Left ventricle myocardium inferior (tissue), 1 donor: Measurements from ENCODE around the gene CLASP2. TPM values are rescaled to one million over a fixed set of nuclear protein-coding genes. Genes with fewer than 3 reads are reported as not detected.

Experiments used
- DNase-seq: peaks from one replicate; pipeline ENCODE4 v3.0.0-alpha.2; 2020
- H3K27ac ChIP-seq: fragments of 200-600 bp; replicated peaks from 2 replicates; pipeline ENCODE4 v1.8.0; 2021
- H3K27me3 ChIP-seq: fragments of 200-600 bp; 2 replicates; pipeline ENCODE4 v1.8.0; 2021; ENCODE audit warnings: low read depth
- H3K36me3 ChIP-seq: fragments of 200-600 bp; 2 replicates; pipeline ENCODE4 v1.8.0; 2021
- H3K4me1 ChIP-seq: fragments of 200-600 bp; 2 replicates; pipeline ENCODE4 v1.8.0; 2021
- H3K4me3 ChIP-seq: fragments of 200-600 bp; 2 replicates; pipeline ENCODE4 v1.8.0; 2021; ENCODE audit warnings: mild to moderate bottlenecking, moderate library complexity
- H3K9me3 ChIP-seq: fragments of 200-600 bp; replicated peaks from 2 replicates; pipeline ENCODE4 v1.8.0; 2021
- CTCF ChIP-seq: fragments of 200-600 bp; IDR thresholded peaks from 2 replicates; pipeline ENCODE4 v1.8.0; 2021; ENCODE audit warnings: antibody characterized with exemption, mild to moderate bottlenecking, borderline replicate concordance
- intact Hi-C: fragments of 100-400 bp; cut with micrococcal nuclease; formaldehyde crosslinking; loops from one replicate; pipeline ENCODE4 v1.11.0; 2022
- total RNA-seq: library from RNA; stranded (reverse); fragmentation: NEBNext Ultra II Directional; extraction: Animal tissue kit (Norgen Biotek cat#: 25700); gene quantifications from one replicate; pipeline ENCODE4 v1.2.1, GENCODE V29; 2021
- donor health status: DM: no; HTN: yes; CAD: no; lungs with severe emphysema.

Gene CLASP2
- total RNA-seq, 1 donor from 2014 or later = 75.0 TPM

- no peak for TF ChIP-seq CTCF
- no peak overlapping the region for H3K4me3 ChIP-seq
- no peaks in the 10 kb centered on the region for H3K9me3 ChIP-seq
- peaks cover 18% of the 10 kb centered on the region for H3K4me1 ChIP-seq
- no peak for DNase-seq
- H3K27ac ChIP-seq = no peak overlapping the region
- H3K36me3 ChIP-seq = no peaks in the 10 kb centered on the region
- intact Hi-C loops = no loop called here
- no peaks in the 10 kb centered on the region for H3K27me3 ChIP-seq
These were observed 6.2 kb upstream of the CLASP2 start for GRCh38 chr3:33724256-33724655.

DNA sequence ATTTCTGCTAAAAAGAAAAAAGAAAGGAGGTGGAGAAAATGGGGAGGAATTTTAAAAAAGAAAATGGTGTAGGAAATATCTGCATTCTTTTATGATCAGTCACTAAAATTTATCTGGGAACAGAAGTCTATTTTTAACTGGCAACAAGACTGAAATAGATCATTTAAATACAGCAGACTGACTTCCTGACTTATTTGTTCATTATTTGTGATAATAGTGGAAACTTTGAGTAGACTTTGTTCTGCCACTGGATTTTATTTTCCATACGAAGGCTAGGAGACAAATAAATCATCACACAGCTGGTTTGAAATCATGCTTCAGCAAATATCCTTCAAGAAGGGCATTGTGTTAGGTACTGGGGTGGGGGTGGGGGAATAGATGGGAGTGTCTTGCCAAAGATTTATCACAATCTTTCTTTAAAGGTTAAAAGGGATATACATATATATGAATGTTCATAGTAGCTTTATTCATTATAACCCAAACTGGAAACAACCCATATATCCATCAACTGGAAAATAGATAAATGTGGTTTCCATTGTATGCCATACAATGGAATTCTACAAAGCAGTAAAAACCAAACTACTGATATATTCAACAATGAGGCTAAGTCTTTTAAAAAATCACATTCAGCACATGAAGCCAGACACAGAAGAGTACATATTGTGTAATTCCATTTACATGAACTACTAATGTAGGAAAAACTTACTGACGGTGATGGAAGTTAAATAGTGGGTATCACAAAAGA, 4.7 kb upstream of the CLASP2 start:
- H3K4me3 ChIP-seq = peak overlapping the region; percentile 2
- peaks cover 31% of the 10 kb centered on the region for H3K4me1 ChIP-seq
- no peak for TF ChIP-seq CTCF
- H3K36me3 ChIP-seq = no peaks in the 10 kb centered on the region
- no peak for DNase-seq
- H3K27me3 ChIP-seq = no peaks in the 10 kb centered on the region
- no peaks in the 10 kb centered on the region for H3K9me3 ChIP-seq
- intact Hi-C loops = no loop called here
- peak overlapping the region; percentile 57 for H3K27ac ChIP-seq

- no peaks in the 10 kb centered on the region for H3K9me3 ChIP-seq
- H3K4me1 ChIP-seq = peaks cover 37% of the 10 kb centered on the region
- intact Hi-C loops = no loop called here
- no peaks in the 10 kb centered on the region for H3K27me3 ChIP-seq
- H3K36me3 ChIP-seq = no peaks in the 10 kb centered on the region
- H3K4me3 ChIP-seq = no peak overlapping the region
- peak overlapping the region; percentile 57 for H3K27ac ChIP-seq
- no peak for DNase-seq
- TF ChIP-seq CTCF = no peak
These were observed 4.1 kb upstream of the CLASP2 start for GRCh38 chr3:33722191-33722590.

DNA sequence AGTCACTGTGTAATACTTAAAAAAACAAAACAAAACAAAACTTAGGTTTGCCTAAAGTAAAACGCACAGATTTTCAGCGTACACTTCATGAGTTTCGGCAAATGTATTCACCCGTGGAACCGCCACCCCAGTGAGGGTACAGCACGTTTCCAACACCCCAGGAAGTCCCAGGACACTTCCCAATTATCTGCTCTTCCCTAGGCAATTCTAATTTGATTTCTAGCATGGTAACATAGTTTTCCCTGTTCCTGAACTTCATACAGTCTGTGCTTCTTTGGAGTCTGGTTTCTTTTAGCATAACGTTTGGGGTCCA, 497 bp upstream of the CLASP2 start:
- H3K4me1 ChIP-seq = peaks cover 52% of the 10 kb centered on the region
- peak overlapping the region; percentile 85 for H3K4me3 ChIP-seq
- no peak for TF ChIP-seq CTCF
- H3K27me3 ChIP-seq = no peaks in the 10 kb centered on the region
- DNase-seq = no peak
- intact Hi-C loops = loop anchor here (10.0 kb wide), 1 partner anchor 64 kb away; no protein-coding TSS in a partner anchor
- H3K27ac ChIP-seq = peak overlapping the region; percentile 97
- no peaks in the 10 kb centered on the region for H3K36me3 ChIP-seq
- no peaks in the 10 kb centered on the region for H3K9me3 ChIP-seq

- H3K36me3 ChIP-seq = no peaks in the 10 kb centered on the region
- no peaks in the 10 kb centered on the region for H3K27me3 ChIP-seq
- H3K27ac ChIP-seq = peak overlapping the region; percentile 97
- DNase-seq = peak; percentile 69
- H3K4me1 ChIP-seq = peaks cover 43% of the 10 kb centered on the region
- no peak for TF ChIP-seq CTCF
- H3K4me3 ChIP-seq = peak overlapping the region; percentile 85
- intact Hi-C loops = loop anchor here (10.0 kb wide), 1 partner anchor 63 kb away; no protein-coding TSS in a partner anchor
- no peaks in the 10 kb centered on the region for H3K9me3 ChIP-seq
These were observed 513 bp downstream of the CLASP2 start for GRCh38 chr3:33717616-33717865.
